Karpas-422 (cell line): ENCODE measurements around the gene AMER2. TPM values are rescaled to one million over a fixed set of nuclear protein-coding genes. Genes with fewer than 3 reads are reported as not detected.
"Not testable (repeated sequence)": the region's sequence is repeated elsewhere in the genome, so short reads cannot be mapped to it uniquely, and the experiment has no call there.

Experiments used
- DNase-seq: peaks from one replicate; pipeline ENCODE4 v3.0.0-alpha.2; 2015
- H2AFZ ChIP-seq: fragments of 200-600 bp; sonication (generic); 2 replicates; pipeline ENCODE4 v1.6.1; 2014; ENCODE audit warnings: antibody characterized with exemption, low read length, mixed read lengths
- H3K27ac ChIP-seq: fragments of 200-600 bp; sonication (generic); 2 replicates; pipeline ENCODE4 v1.5.1; 2014; ENCODE audit warnings: mild to moderate bottlenecking, low read length, moderate library complexity
- H3K27me3 ChIP-seq: fragments of 200-600 bp; sonication (generic); 2 replicates; pipeline ENCODE4 v1.6.1; 2014; ENCODE audit warnings: low read length, mixed read lengths
- H3K36me3 ChIP-seq: fragments of 200-600 bp; sonication (generic); 2 replicates; pipeline ENCODE4 v1.6.1; 2014; ENCODE audit warnings: low read length, mixed read lengths; ENCODE audit not compliant: insufficient read depth
- H3K4me1 ChIP-seq: fragments of 200-600 bp; sonication (generic); 2 replicates; pipeline ENCODE4 v1.6.1; 2014; ENCODE audit warnings: mild to moderate bottlenecking, low read length, mixed read lengths
- H3K4me2 ChIP-seq: fragments of 200-600 bp; sonication (generic); 2 replicates; pipeline ENCODE4 v1.6.1; 2014; ENCODE audit warnings: low read length, low read depth, mild to moderate bottlenecking; ENCODE audit not compliant: poor library complexity, severe bottlenecking
- H3K4me3 ChIP-seq: fragments of 200-600 bp; sonication (generic); 2 replicates; pipeline ENCODE4 v1.5.1; 2014; ENCODE audit warnings: mild to moderate bottlenecking, antibody characterized with exemption, low read length, mixed read lengths
- H3K79me2 ChIP-seq: fragments of 200-600 bp; sonication (generic); 2 replicates; pipeline ENCODE4 v1.6.1; 2014; ENCODE audit warnings: mild to moderate bottlenecking, low read length, mixed read lengths
- H3K9ac ChIP-seq: fragments of 200-600 bp; sonication (generic); 2 replicates; pipeline ENCODE4 v1.6.0; 2014; ENCODE audit warnings: low read length
- H3K9me2 ChIP-seq: fragments of 200-600 bp; sonication (generic), shearing (Covaris generic); replicated peaks from 2 replicates; pipeline ENCODE4 v1.6.0; 2014; ENCODE audit warnings: mild to moderate bottlenecking, low read length, moderate library complexity; ENCODE audit not compliant: insufficient read depth
- H3K9me3 ChIP-seq: fragments of 300-700, 200-600 bp; sonication (generic); 2 replicates; pipeline ENCODE4 v1.6.1; 2014; ENCODE audit warnings: low read length, mixed read lengths
- H4K20me1 ChIP-seq: fragments of 200-600 bp; sonication (generic); 2 replicates; pipeline ENCODE4 v1.6.1; 2014; ENCODE audit warnings: mild to moderate bottlenecking, antibody characterized with exemption, low read length, low read depth; ENCODE audit not compliant: insufficient read depth
- total RNA-seq: library from RNA; depleted of rRNA; stranded (reverse); fragments of >200 nt; shearing (Covaris generic); gene quantifications from 2 replicates; pipeline ENCODE4 v1.2.3, GENCODE V29; 2014; ENCODE audit warnings: low replicate concordance

Gene AMER2
- total RNA-seq, 1 experiment from 2014 or later, result not detected

- no peaks in the 10 kb centered on the region for H3K36me3 ChIP-seq
- H3K4me3 ChIP-seq, result no peak overlapping the region
- no peak overlapping the region for H2AFZ ChIP-seq
Measured at GRCh38 chr13:25170554-25171111, 1.5 kb downstream of the AMER2 start.

GRCh38 chr13:25169951-25170553 lies 2.0 kb downstream of the AMER2 start:
- Histone ChIP-seq H3K4me3 (no peak overlapping the region), H2AFZ (no peak overlapping the region), H3K27ac (no peak overlapping the region), H3K4me1 (no peaks in the 10 kb centered on the region), H3K9ac (no peak overlapping the region), H3K27me3 (no peaks in the 10 kb centered on the region), H3K79me2 (no peaks in the 10 kb centered on the region), H4K20me1 (no peaks in the 10 kb centered on the region), H3K4me2 (no peak overlapping the region), H3K9me3 (no peaks in the 10 kb centered on the region), H3K9me2 (no peaks in the 10 kb centered on the region), H3K36me3 (no peaks in the 10 kb centered on the region)
- DNase-seq, result no peak

More at GRCh38 chr13:25170554-25171111, 1.5 kb downstream of the AMER2 start:
- H4K20me1 ChIP-seq, result no peaks in the 10 kb centered on the region
- no peak overlapping the region for H3K4me2 ChIP-seq
- no peaks in the 10 kb centered on the region for H3K9me3 ChIP-seq
- no peak overlapping the region for H3K9ac ChIP-seq
- H3K79me2 ChIP-seq, result no peaks in the 10 kb centered on the region
- H3K4me1 ChIP-seq, result no peaks in the 10 kb centered on the region
- no peak overlapping the region for H3K27ac ChIP-seq
- no peak for DNase-seq
- H3K27me3 ChIP-seq, result no peaks in the 10 kb centered on the region
- H3K9me2 ChIP-seq, result no peaks in the 10 kb centered on the region

- H3K9me2 ChIP-seq, result no peaks in the 10 kb centered on the region
- no peaks in the 10 kb centered on the region for H3K9me3 ChIP-seq
- H3K4me3 ChIP-seq, result no peak overlapping the region
- H3K79me2 ChIP-seq, result no peaks in the 10 kb centered on the region
- no peak overlapping the region for H3K27ac ChIP-seq
- H4K20me1 ChIP-seq, result no peaks in the 10 kb centered on the region
- H3K27me3 ChIP-seq, result no peaks in the 10 kb centered on the region
- no peaks in the 10 kb centered on the region for H3K4me1 ChIP-seq
- no peak for DNase-seq
- H3K9ac ChIP-seq, result no peak overlapping the region
- no peak overlapping the region for H3K4me2 ChIP-seq
- H2AFZ ChIP-seq, result no peak overlapping the region
- H3K36me3 ChIP-seq, result no peaks in the 10 kb centered on the region
Measured at GRCh38 chr13:25169356-25169755, 2.7 kb downstream of the AMER2 start.

- H3K4me1 ChIP-seq, result no peaks in the 10 kb centered on the region
- H3K9me3 ChIP-seq, result no peaks in the 10 kb centered on the region
- H3K36me3 ChIP-seq, result no peaks in the 10 kb centered on the region
- no peak overlapping the region for H3K27ac ChIP-seq
- H3K9me2 ChIP-seq, result no peaks in the 10 kb centered on the region
- no peak overlapping the region for H3K9ac ChIP-seq
- no peaks in the 10 kb centered on the region for H3K79me2 ChIP-seq
- no peaks in the 10 kb centered on the region for H4K20me1 ChIP-seq
- H2AFZ ChIP-seq, result no peak overlapping the region
- no peaks in the 10 kb centered on the region for H3K27me3 ChIP-seq
- H3K4me2 ChIP-seq, result no peak overlapping the region
- H3K4me3 ChIP-seq, result no peak overlapping the region
- no peak for DNase-seq
Measured at GRCh38 chr13:25168790-25169189, 3.3 kb downstream of the AMER2 start.

- no peak overlapping the region for H2AFZ ChIP-seq
- no peaks in the 10 kb centered on the region for H3K79me2 ChIP-seq
- no peaks in the 10 kb centered on the region for H3K9me3 ChIP-seq
- no peaks in the 10 kb centered on the region for H3K36me3 ChIP-seq
- H3K9me2 ChIP-seq, result no peaks in the 10 kb centered on the region
- H3K4me2 ChIP-seq, result no peak overlapping the region
- H4K20me1 ChIP-seq, result no peaks in the 10 kb centered on the region
- no peaks in the 10 kb centered on the region for H3K27me3 ChIP-seq
- no peak overlapping the region for H3K27ac ChIP-seq
- no peak for DNase-seq
- no peaks in the 10 kb centered on the region for H3K4me1 ChIP-seq
- no peak overlapping the region for H3K9ac ChIP-seq
- H3K4me3 ChIP-seq, result no peak overlapping the region
Measured at GRCh38 chr13:25167382-25168174, 4.5 kb downstream of the AMER2 start.

DNA sequence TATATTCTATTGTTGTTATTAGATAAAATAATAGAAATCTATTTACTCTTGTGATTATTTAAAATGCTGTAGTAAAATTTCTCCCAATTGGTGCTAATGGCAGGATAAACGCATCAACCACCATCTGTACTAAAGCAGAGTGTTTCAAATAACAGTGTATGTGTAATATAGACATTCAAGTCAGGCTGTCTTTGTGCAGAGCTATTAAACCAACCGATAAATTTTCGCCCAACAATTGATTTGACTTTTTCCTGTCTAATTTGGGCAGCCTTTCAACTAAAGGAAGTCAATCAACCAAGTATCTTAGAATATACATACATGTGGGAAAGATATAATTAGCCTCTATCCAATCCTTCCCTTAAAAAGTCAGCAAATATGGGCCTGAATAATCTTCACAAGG lies 5.8 kb downstream of the AMER2 start:
- no peak overlapping the region for H2AFZ ChIP-seq
- H3K27me3 ChIP-seq, result no peaks in the 10 kb centered on the region
- H3K4me3 ChIP-seq, result no peak overlapping the region
- H3K4me2 ChIP-seq, result no peak overlapping the region
- no peak for DNase-seq
- H3K9me3 ChIP-seq, result no peaks in the 10 kb centered on the region
- no peaks in the 10 kb centered on the region for H3K36me3 ChIP-seq
- no peaks in the 10 kb centered on the region for H3K79me2 ChIP-seq
- no peaks in the 10 kb centered on the region for H4K20me1 ChIP-seq
- H3K9me2 ChIP-seq, result no peaks in the 10 kb centered on the region
- H3K4me1 ChIP-seq, result no peaks in the 10 kb centered on the region
- no peak overlapping the region for H3K9ac ChIP-seq
- no peak overlapping the region for H3K27ac ChIP-seq

- Histone ChIP-seq H3K9me3 (no peaks in the 10 kb centered on the region), H3K4me2 (no peak overlapping the region), H3K27me3 (no peaks in the 10 kb centered on the region), H3K4me1 (no peaks in the 10 kb centered on the region), H3K4me3 (no peak overlapping the region), H3K9ac (no peak overlapping the region), H3K9me2 (no peaks in the 10 kb centered on the region), H3K79me2 (no peaks in the 10 kb centered on the region), H2AFZ (no peak overlapping the region), H3K36me3 (no peaks in the 10 kb centered on the region), H3K27ac (no peak overlapping the region), H4K20me1 (no peaks in the 10 kb centered on the region)
- DNase-seq, result no peak
Measured at GRCh38 chr13:25165663-25166062, 6.4 kb downstream of the AMER2 start.

- not testable (repeated sequence) for H3K27me3 ChIP-seq, H3K79me2 ChIP-seq, H3K4me2 ChIP-seq, H3K4me1 ChIP-seq, H3K9ac ChIP-seq, H3K27ac ChIP-seq, H3K9me2 ChIP-seq, DNase-seq, H3K4me3 ChIP-seq, H3K9me3 ChIP-seq, H2AFZ ChIP-seq, H3K36me3 ChIP-seq, H4K20me1 ChIP-seq
Measured at GRCh38 chr13:25165163-25165562, 6.9 kb downstream of the AMER2 start.
